ENCODE data around the gene TLN1.

DNA sequence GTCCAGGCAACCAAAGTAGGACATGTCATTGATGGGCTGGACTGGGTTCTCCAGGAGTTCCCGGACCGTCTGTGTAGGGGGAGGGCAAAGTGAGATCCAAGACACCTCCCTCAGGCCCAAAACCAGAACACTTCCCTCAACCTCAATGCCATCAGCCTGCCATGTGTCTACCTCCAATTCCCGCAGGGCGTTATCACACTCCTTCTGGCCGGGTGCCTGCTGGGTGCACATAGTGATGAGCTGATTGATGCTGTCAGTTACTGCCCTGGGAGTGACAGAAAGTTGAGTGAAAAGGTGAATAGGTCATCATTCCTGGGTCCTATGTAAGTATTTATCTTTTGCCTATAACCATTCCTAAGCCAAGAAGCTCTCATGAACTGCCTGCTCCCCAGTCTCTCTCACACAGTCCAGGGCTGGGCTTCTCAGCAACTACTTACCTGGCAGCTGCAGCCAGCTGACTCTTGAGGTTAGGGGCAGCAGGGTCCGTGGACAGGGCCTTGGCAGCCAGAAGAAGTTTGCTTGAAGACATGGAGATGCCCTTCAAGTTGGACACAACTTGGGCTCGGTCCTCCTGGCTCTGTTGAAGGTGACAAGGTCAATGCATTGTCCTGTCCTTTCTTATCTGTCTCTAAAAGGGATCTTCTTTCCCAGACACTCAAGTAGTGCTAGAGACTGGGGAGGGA is 21.0 kb downstream of the TLN1 start:
- TF ChIP-seq, protein P1, sequence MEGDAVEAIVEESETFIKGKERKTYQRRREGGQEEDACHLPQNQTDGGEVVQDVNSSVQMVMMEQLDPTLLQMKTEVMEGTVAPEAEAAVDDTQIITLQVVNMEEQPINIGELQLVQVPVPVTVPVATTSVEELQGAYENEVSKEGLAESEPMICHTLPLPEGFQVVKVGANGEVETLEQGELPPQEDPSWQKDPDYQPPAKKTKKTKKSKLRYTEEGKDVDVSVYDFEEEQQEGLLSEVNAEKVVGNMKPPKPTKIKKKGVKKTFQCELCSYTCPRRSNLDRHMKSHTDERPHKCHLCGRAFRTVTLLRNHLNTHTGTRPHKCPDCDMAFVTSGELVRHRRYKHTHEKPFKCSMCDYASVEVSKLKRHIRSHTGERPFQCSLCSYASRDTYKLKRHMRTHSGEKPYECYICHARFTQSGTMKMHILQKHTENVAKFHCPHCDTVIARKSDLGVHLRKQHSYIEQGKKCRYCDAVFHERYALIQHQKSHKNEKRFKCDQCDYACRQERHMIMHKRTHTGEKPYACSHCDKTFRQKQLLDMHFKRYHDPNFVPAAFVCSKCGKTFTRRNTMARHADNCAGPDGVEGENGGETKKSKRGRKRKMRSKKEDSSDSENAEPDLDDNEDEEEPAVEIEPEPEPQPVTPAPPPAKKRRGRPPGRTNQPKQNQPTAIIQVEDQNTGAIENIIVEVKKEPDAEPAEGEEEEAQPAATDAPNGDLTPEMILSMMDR (conservative IDR thresholded peaks at IDR 0.05; ENCODE audit: low read depth, low read length) = no peak
- TF ChIP-seq EZH2 (IDR thresholded peaks at IDR 0.05; ENCODE audit: borderline replicate concordance, low read depth, low read length, poor library complexity, severe bottlenecking) = no peak

All from A673 (cell line).